HEK293T (cell line): Measurements from ENCODE around the gene RANBP2.

Source experiments
- ARNT ChIP-seq: fragments of 450-650 bp; IDR thresholded peaks from 2 replicates; pipeline ENCODE4 v1.6.1; 2017; ENCODE audit warnings: mild to moderate bottlenecking
- BHLHE40 ChIP-seq: fragments of 450-650 bp; IDR thresholded peaks from 2 replicates; pipeline ENCODE4 v1.6.1; 2016; ENCODE audit warnings: mild to moderate bottlenecking, moderate library complexity, borderline replicate concordance
- ELF4 ChIP-seq: fragments of 450-650 bp; IDR thresholded peaks from 2 replicates; pipeline ENCODE4 v1.6.1; 2017; ENCODE audit warnings: antibody characterized with exemption
- FOXK2 ChIP-seq: fragments of 450-650 bp; IDR thresholded peaks from 2 replicates; pipeline ENCODE4 v1.6.1; 2016; ENCODE audit warnings: mild to moderate bottlenecking
- FOXM1 ChIP-seq: fragments of 450-650 bp; IDR thresholded peaks from 2 replicates; pipeline ENCODE4 v1.6.1; 2017; ENCODE audit warnings: mild to moderate bottlenecking, borderline replicate concordance
- HDGF ChIP-seq: fragments of 450-650 bp; IDR thresholded peaks from 2 replicates; pipeline ENCODE4 v1.6.1; 2017; ENCODE audit warnings: antibody characterized with exemption, borderline replicate concordance
- L3MBTL2 ChIP-seq: fragments of 450-650 bp; conservative IDR thresholded peaks from 2 replicates; pipeline ENCODE4 v1.6.1; 2016; ENCODE audit warnings: mild to moderate bottlenecking
- LEF1 ChIP-seq: fragments of 450-650 bp; IDR thresholded peaks from 2 replicates; pipeline ENCODE4 v1.6.1; 2017; ENCODE audit warnings: mild to moderate bottlenecking, borderline replicate concordance
- NFRKB ChIP-seq: fragments of 450-650 bp; IDR thresholded peaks from 2 replicates; pipeline ENCODE4 v1.6.1; 2016; ENCODE audit warnings: mild to moderate bottlenecking, moderate library complexity
- SP1 ChIP-seq: fragments of 450-650 bp; IDR thresholded peaks from 2 replicates; pipeline ENCODE4 v1.6.1; 2017
- SUZ12 ChIP-seq: fragments of 450-650 bp; IDR thresholded peaks from 2 replicates; pipeline ENCODE4 v1.6.1; 2016; ENCODE audit warnings: mild to moderate bottlenecking
- TARDBP ChIP-seq: fragments of 450-650 bp; IDR thresholded peaks from 2 replicates; pipeline ENCODE4 v1.6.1; 2016
- ZNF384 ChIP-seq: fragments of 450-650 bp; IDR thresholded peaks from 2 replicates; pipeline ENCODE4 v1.6.1; 2016
- TF ChIP-seq, protein P1 (sequence below): fragments of 450-650 bp; IDR thresholded peaks from 2 replicates; pipeline ENCODE4 v1.6.1; 2016

DNA sequence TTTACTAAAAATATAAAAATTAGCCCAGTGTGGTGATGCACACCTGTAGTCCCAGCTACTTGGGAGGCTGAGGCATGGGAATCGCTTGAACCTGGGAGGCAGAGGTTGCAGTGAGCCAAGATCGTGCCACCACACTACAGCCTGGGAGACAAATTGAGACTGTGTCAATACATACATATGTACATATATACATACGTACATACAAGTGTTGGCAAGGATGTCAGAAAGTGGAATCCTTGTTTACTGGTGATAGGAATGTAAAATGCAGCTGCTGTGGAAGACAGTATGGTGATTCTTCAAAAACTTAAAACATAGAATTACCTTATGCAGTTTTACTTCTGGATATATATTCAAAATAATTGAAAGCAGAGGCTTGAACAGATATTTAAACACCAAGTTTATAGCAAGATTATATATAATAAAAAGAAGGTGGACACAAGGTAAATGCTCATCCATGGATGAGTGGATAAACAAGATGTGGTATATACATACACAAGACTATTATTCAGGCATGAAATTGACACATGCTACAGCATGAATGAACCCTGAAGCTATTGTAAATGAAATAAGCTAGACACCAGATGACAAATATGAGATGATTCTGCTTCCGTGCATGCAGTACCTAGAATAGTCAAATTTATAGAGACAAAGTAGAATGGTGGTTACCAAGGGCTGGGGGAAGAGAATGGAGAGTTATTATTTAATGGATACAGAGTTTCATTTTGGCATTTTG, 110.5 kb downstream of the RANBP2 start:
- TF ChIP-seq SP1: no peak
- TF ChIP-seq ELF4: no peak
- no peak for TF ChIP-seq TARDBP
- no peak for TF ChIP-seq ZNF384
- TF ChIP-seq FOXK2: no peak
- no peak for TF ChIP-seq L3MBTL2
- TF ChIP-seq LEF1: no peak
- TF ChIP-seq, protein P1, sequence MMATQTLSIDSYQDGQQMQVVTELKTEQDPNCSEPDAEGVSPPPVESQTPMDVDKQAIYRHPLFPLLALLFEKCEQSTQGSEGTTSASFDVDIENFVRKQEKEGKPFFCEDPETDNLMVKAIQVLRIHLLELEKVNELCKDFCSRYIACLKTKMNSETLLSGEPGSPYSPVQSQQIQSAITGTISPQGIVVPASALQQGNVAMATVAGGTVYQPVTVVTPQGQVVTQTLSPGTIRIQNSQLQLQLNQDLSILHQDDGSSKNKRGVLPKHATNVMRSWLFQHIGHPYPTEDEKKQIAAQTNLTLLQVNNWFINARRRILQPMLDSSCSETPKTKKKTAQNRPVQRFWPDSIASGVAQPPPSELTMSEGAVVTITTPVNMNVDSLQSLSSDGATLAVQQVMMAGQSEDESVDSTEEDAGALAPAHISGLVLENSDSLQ: no peak
- TF ChIP-seq HDGF: no peak
- no peak for TF ChIP-seq FOXM1
- TF ChIP-seq NFRKB: no peak
- TF ChIP-seq BHLHE40: no peak
- no peak for TF ChIP-seq SUZ12
- TF ChIP-seq ARNT: no peak
